DND-41 (cell line): Measurements from ENCODE around the gene TMC7.
A peak's percentile ranks its signal among the peaks of the same experiment; 100 is the strongest.
"Not testable (repeated sequence)": the region's sequence is repeated elsewhere in the genome, so short reads cannot be mapped to it uniquely, and the experiment has no call there.

Experiments
- ATAC-seq: fragments of 200-7000 bp; cut with Tn5 transposase; 3 replicates; pipeline ENCODE4 v1.9.1; 2021; ENCODE audit warnings: low read depth; ENCODE audit not compliant: insufficient read depth
- DNase-seq: peaks from one replicate; pipeline ENCODE4 v3.0.0-alpha.2; 2020
- H2AFZ ChIP-seq: 2 replicates; pipeline ENCODE4 v1.6.0; 2012; ENCODE audit warnings: low read depth, low read length
- H3K27ac ChIP-seq: 2 replicates; pipeline ENCODE4 v1.5.1; 2012; ENCODE audit warnings: low read length, inconsistent platforms
- H3K27me3 ChIP-seq: fragments of 200-600 bp; sonication (generic); 2 replicates; pipeline ENCODE4 v1.6.0; 2012; ENCODE audit warnings: low read length, mild to moderate bottlenecking, inconsistent platforms; ENCODE audit not compliant: insufficient read depth, poor library complexity
- H3K36me3 ChIP-seq: 2 replicates; pipeline ENCODE4 v1.5.1; 2012; ENCODE audit warnings: low read length, inconsistent platforms; ENCODE audit not compliant: insufficient read depth
- H3K4me1 ChIP-seq: 2 replicates; pipeline ENCODE4 v1.5.1; 2012; ENCODE audit warnings: mild to moderate bottlenecking, low read length; ENCODE audit not compliant: insufficient read depth
- H3K4me2 ChIP-seq: 2 replicates; pipeline ENCODE4 v1.6.0; 2012; ENCODE audit warnings: mild to moderate bottlenecking, moderate library complexity, low read length, inconsistent platforms; ENCODE audit not compliant: insufficient read depth
- H3K4me3 ChIP-seq, 2 experiments: fragments of 200-600 bp in 1 of 2; shearing (Covaris generic) in 1 of 2; 2 replicates each; pipeline ENCODE4 v1.5.1; 2012 to 2016; ENCODE audit warnings: inconsistent platforms in 2 of 2, low read length in 2 of 2, mild to moderate bottlenecking in 2 of 2, low read depth in 1 of 2, moderate library complexity in 1 of 2
- H3K79me2 ChIP-seq: 2 replicates; pipeline ENCODE4 v1.6.0; 2012; ENCODE audit warnings: low read length, inconsistent platforms; ENCODE audit not compliant: insufficient read depth
- H3K9ac ChIP-seq: 2 replicates; pipeline ENCODE4 v1.6.0; 2012; ENCODE audit warnings: low read depth, mild to moderate bottlenecking, inconsistent platforms, low read length, moderate library complexity
- H3K9me3 ChIP-seq: 2 replicates; pipeline ENCODE4 v1.5.1; 2012; ENCODE audit warnings: low read length, moderate library complexity, mild to moderate bottlenecking, inconsistent platforms; ENCODE audit not compliant: insufficient read depth, severe bottlenecking
- H4K20me1 ChIP-seq: 2 replicates; pipeline ENCODE4 v1.6.0; 2012; ENCODE audit warnings: low read length; ENCODE audit not compliant: insufficient read depth
- CTCF ChIP-seq: IDR thresholded peaks from 2 replicates; pipeline ENCODE4 v1.5.1; 2012; ENCODE audit warnings: borderline replicate concordance, low read length, moderate library complexity, mild to moderate bottlenecking; ENCODE audit not compliant: poor library complexity, severe bottlenecking; ENCODE audit errors: extremely low read depth
- EZH2 ChIP-seq: IDR thresholded peaks from 3 replicates; pipeline ENCODE4 v1.6.1; 2012; ENCODE audit warnings: borderline replicate concordance, low read depth, mild to moderate bottlenecking, moderate library complexity, low read length, inconsistent platforms; ENCODE audit not compliant: severe bottlenecking

Gene TMC7

GRCh38 chr16:18996536-18996935 lies 12.8 kb downstream of the TMC7 start:
- not testable (repeated sequence) for H4K20me1 ChIP-seq, H3K4me3 ChIP-seq, H3K4me1 ChIP-seq, H3K27ac ChIP-seq, H3K79me2 ChIP-seq, H3K27me3 ChIP-seq, H3K9me3 ChIP-seq, H3K9ac ChIP-seq, H2AFZ ChIP-seq, DNase-seq, ATAC-seq, H3K36me3 ChIP-seq, H3K4me2 ChIP-seq

DNA sequence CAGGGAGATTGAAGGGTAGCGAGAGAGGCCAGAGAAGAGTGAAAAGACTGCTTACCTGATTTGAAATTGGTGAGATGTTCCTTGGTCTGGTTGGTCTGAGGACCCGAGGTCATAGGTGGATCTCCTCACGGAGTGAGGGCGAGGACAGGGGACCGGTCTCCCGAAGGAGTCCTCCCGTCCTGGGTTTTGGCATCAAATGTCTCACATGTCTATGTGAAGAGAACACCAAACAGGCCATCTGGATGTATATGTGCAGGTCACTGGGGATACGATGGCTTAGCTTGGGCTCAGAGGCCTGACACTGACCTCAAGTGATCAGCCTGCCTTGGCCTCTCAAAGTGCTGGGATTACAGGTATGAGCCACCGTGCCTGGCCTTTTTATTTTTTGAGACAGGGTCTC lies 13.3 kb downstream of the TMC7 start:
- not testable (repeated sequence) for H3K27ac ChIP-seq, H3K9me3 ChIP-seq, ATAC-seq, H3K4me3 ChIP-seq, H2AFZ ChIP-seq, H3K9ac ChIP-seq, H3K4me2 ChIP-seq, H4K20me1 ChIP-seq, H3K4me1 ChIP-seq, H3K27me3 ChIP-seq, DNase-seq, H3K36me3 ChIP-seq, H3K79me2 ChIP-seq

- Histone ChIP-seq H3K4me3 (no peak overlapping the region), H2AFZ (no peak overlapping the region), H3K27ac (no peak overlapping the region), H3K4me1 (peaks cover 4% of the 10 kb centered on the region; the same call in 1 of the 2 replicates), H3K9ac (no peak overlapping the region), H3K9me3 (no peaks in the 10 kb centered on the region), H3K79me2 (no peaks in the 10 kb centered on the region), H3K36me3 (no peaks in the 10 kb centered on the region), H4K20me1 (no peaks in the 10 kb centered on the region), H3K27me3 (no peaks in the 10 kb centered on the region), H3K4me2 (no peak overlapping the region)
- DNase-seq (no peak), ATAC-seq (no peak)
- TF ChIP-seq EZH2 = no peak
These were observed 15.3 kb downstream of the TMC7 start for GRCh38 chr16:18999045-18999393.

DNA sequence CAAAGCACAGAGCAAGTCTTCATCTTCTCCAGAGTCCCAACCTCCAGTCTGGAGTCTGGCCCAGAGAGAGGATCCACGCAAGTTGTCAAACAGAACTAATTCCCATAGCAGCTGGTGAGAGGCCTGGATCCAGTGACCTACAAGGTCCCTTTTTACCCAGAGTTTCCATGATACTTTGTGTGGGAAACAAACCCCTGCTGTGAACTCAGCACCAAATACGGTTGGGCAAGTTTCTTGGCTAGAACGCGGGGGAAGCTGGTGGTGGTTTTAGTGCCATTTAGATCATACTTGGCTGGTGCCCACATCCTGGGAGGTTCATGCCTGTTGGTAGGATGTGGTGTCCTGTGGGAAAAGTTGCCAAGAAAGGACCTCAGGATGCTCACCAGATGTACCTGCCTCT lies 18.1 kb downstream of the TMC7 start:
- Histone ChIP-seq H3K4me3 (no peak overlapping the region), H3K36me3 (no peaks in the 10 kb centered on the region), H3K27ac (no peak overlapping the region), H3K79me2 (no peaks in the 10 kb centered on the region), H3K9me3 (no peaks in the 10 kb centered on the region), H4K20me1 (no peaks in the 10 kb centered on the region), H3K4me1 (peaks cover 4% of the 10 kb centered on the region; the same call in 1 of the 2 replicates), H3K4me2 (no peak overlapping the region), H3K27me3 (no peaks in the 10 kb centered on the region), H2AFZ (no peak overlapping the region), H3K9ac (no peak overlapping the region)
- DNase-seq (peak; percentile 31), ATAC-seq (0 out of 3 replicates have a peak, but pooled peaks have one; percentile 24)
- TF ChIP-seq CTCF (no peak), EZH2 (no peak)

DNA sequence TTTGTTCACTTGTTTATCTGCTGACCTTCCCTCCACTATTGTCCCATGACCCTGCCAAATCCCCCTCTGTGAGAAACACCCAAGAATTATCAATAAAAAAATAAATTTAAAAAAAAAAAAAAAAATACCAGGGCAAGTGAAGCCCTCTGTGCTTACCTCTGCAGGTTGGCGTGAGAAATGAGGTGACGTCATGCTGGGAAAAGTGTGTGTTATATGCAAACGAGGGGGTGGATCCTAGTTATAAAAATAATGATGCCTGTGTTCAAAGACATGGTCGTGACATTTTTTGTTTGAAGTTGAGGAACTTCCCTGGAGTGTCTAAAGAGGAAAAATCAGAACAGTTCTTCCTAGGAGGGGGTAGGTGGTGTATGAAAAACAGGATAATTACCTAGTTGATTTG lies 20.2 kb downstream of the TMC7 start:
- no peak overlapping the region for H2AFZ ChIP-seq
- no peaks in the 10 kb centered on the region for H3K36me3 ChIP-seq
- no peak overlapping the region for H3K4me2 ChIP-seq
- no peak overlapping the region for H3K9ac ChIP-seq
- no peak for DNase-seq
- TF ChIP-seq EZH2 = no peak
- TF ChIP-seq CTCF = no peak
- no peaks in the 10 kb centered on the region for H3K27me3 ChIP-seq
- no peak overlapping the region for H3K27ac ChIP-seq
- no peak for ATAC-seq
- no peaks in the 10 kb centered on the region for H3K79me2 ChIP-seq
- no peaks in the 10 kb centered on the region for H4K20me1 ChIP-seq
- H3K9me3 ChIP-seq = no peaks in the 10 kb centered on the region
- no peak overlapping the region for H3K4me3 ChIP-seq
- peaks cover 4% of the 10 kb centered on the region; the same call in 1 of the 2 replicates for H3K4me1 ChIP-seq
